ENCODE measurements around the gene ACOT6. TPM values are rescaled to one million over a fixed set of nuclear protein-coding genes. Genes with fewer than 3 reads are reported as not detected.
"Not testable (repeated sequence)": the region's sequence is repeated elsewhere in the genome, so short reads cannot be mapped to it uniquely, and the experiment has no call there.

ACOT6 gene
- total RNA-seq, 2 donors from 2014 or later, result not detected

- peak; percentile 75 for DNase-seq
- H3K27me3 ChIP-seq; H3K9ac ChIP-seq (ENCODE audit: low read depth in 2 of 2, low read length in 2 of 2); H3K4me3 ChIP-seq; H3K9me3 ChIP-seq; intact Hi-C loops (cut with DNase I); H3K27ac ChIP-seq; H3K36me3 ChIP-seq: not testable (repeated sequence)
- H3K4me1 ChIP-seq, result peaks cover 10% of the 10 kb centered on the region
- peak; percentile 63 for TF ChIP-seq CTCF (IDR thresholded peaks at IDR 0.05)
These were observed 41.4 kb upstream of the ACOT6 start for GRCh38 chr14:73570913-73571312.

- H3K27ac ChIP-seq; H3K9me3 ChIP-seq; H3K36me3 ChIP-seq; H3K27me3 ChIP-seq; H3K4me3 ChIP-seq; intact Hi-C loops (cut with DNase I); H3K9ac ChIP-seq (ENCODE audit: low read depth in 2 of 2, low read length in 2 of 2); H3K4me1 ChIP-seq; DNase-seq: not testable (repeated sequence)
These were observed 39.3 kb upstream of the ACOT6 start for GRCh38 chr14:73573034-73573433.

- H3K4me3 ChIP-seq; H3K4me1 ChIP-seq; DNase-seq; H3K9ac ChIP-seq (ENCODE audit: low read depth in 2 of 2, low read length in 2 of 2); intact Hi-C loops (cut with DNase I); H3K27ac ChIP-seq; H3K27me3 ChIP-seq; H3K9me3 ChIP-seq; H3K36me3 ChIP-seq: not testable (repeated sequence)
These were observed 38.6 kb upstream of the ACOT6 start for GRCh38 chr14:73573740-73574139.

- H3K36me3 ChIP-seq; DNase-seq; H3K27me3 ChIP-seq; H3K9me3 ChIP-seq; H3K27ac ChIP-seq; H3K9ac ChIP-seq (ENCODE audit: low read depth in 2 of 2, low read length in 2 of 2); intact Hi-C loops (cut with DNase I); H3K4me1 ChIP-seq; H3K4me3 ChIP-seq: not testable (repeated sequence)
These were observed 38.1 kb upstream of the ACOT6 start for GRCh38 chr14:73574251-73574650.

GRCh38 chr14:73576391-73576790, 35.9 kb upstream of the ACOT6 start:
- TF ChIP-seq CTCF (IDR thresholded peaks at IDR 0.05), result no peak
- Histone ChIP-seq H3K9me3 (no peaks in the 10 kb centered on the region), H3K36me3 (no peaks in the 10 kb centered on the region), H3K4me3 (no peak overlapping the region), H3K9ac (ENCODE audit: low read depth in 2 of 2, low read length in 2 of 2) (no peak overlapping the region), H3K4me1 (no peaks in the 10 kb centered on the region), H3K27ac (no peak overlapping the region), H3K27me3 (no peaks in the 10 kb centered on the region)
- no peak for DNase-seq
- intact Hi-C loops (cut with DNase I), result no loop called here

GRCh38 chr14:73577214-73577613, 35.1 kb upstream of the ACOT6 start:
- H3K4me3 ChIP-seq; H3K9me3 ChIP-seq; H3K4me1 ChIP-seq; H3K27ac ChIP-seq; H3K9ac ChIP-seq (ENCODE audit: low read depth in 2 of 2, low read length in 2 of 2); H3K27me3 ChIP-seq; DNase-seq; intact Hi-C loops (cut with DNase I); H3K36me3 ChIP-seq: not testable (repeated sequence)

- H3K27me3 ChIP-seq; intact Hi-C loops (cut with DNase I); H3K4me1 ChIP-seq; H3K9ac ChIP-seq (ENCODE audit: low read depth in 2 of 2, low read length in 2 of 2); H3K27ac ChIP-seq; H3K36me3 ChIP-seq; DNase-seq; H3K4me3 ChIP-seq; H3K9me3 ChIP-seq: not testable (repeated sequence)
These were observed 30.0 kb upstream of the ACOT6 start for GRCh38 chr14:73582102-73582979.

GRCh38 chr14:73588695-73589094, 23.6 kb upstream of the ACOT6 start:
- Histone ChIP-seq H3K27ac (no peak overlapping the region), H3K9ac (ENCODE audit: low read depth in 2 of 2, low read length in 2 of 2) (no peak overlapping the region), H3K4me3 (no peak overlapping the region), H3K9me3 (no peaks in the 10 kb centered on the region), H3K36me3 (no peaks in the 10 kb centered on the region), H3K4me1 (no peaks in the 10 kb centered on the region), H3K27me3 (no peaks in the 10 kb centered on the region)
- no peak for TF ChIP-seq CTCF (IDR thresholded peaks at IDR 0.05)
- intact Hi-C loops (cut with DNase I), result no loop called here
- no peak for DNase-seq
